NCI-H69 (cell line): ENCODE data around the gene TSC1.
A peak's percentile ranks its signal among the peaks of the same experiment; 100 is the strongest.

ENCODE experiments used
- DNase-seq: peaks from one replicate; lab custom pipeline; 2025; lab: John Stamatoyannopoulos, UW

Gene TSC1

DNA sequence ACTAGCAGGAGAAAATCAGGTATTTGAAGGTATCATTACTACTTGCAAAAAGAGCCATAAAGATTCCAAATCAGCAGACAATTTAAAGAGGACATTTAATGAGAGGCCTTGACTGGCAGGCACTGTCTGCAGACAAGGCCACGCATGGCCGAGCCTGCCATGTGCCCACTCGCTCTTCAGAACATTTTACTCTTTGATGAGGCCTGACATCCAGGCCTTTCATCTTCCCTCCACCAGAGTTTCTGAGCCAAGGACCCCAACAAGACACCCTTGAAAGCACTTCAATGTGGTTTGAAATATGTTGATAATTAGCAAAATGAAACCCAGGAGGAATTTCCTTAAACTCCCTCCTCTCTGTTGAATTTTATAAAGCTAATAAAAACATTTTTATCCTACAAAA, 82.8 kb downstream of the TSC1 start:
- no peak for DNase-seq

DNA sequence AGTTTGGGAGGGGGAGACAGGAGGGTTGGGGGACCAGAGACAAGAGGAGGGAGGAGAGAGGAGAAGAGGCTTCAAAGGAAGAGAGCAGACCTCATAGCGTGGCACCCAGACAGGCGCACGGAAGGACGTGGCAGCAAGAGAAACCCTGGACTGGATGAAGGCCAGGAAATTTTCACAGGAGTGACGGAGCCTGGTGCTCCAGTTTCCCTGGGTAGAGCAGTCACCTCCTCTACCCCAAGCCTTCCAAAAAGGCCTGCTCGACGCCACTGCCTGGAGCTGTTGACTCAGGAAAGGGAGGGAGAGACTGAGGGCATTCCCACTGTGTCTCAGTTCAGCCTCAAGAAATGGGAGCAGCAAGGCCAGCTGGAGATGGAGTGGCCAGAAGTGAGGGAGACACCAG, 85.7 kb downstream of the TSC1 start:
- no peak for DNase-seq

DNA sequence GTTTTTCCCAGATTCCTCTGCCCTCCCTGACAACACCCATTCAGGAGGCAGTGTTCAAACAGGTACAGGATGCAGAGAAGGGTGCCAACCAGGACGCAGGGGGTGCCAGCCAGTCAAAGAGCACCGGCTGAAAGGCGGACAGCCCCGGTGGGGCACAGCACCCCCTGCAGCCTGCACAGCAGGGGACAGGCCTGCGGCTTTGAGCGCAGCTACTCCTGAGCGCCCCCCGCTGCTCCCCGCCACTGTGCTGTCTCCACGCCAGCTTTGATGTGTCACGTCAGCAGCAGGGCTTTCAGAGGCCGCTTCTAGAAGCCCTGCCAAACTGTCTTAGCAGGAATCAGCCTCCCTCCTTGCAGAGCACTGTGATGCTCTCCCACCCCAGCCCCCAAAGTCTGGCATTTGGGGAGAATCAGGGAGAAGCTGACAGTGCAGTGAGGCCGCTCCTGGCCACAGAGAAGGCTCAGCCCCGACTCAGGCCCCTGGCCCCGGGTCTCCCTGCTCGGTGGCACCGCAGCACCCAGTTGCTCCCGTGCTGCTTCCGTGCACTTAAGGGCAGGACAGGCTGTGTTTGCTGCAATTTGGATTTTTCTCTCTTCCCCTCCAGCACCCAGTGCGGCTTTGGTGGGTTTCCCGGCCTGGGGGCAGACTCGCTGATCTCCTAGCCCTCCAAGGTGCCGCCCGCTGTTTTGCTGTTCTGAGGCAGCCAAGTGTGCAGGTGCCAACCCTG, 86.6 kb downstream of the TSC1 start:
- DNase-seq, result peak; percentile 69

DNA sequence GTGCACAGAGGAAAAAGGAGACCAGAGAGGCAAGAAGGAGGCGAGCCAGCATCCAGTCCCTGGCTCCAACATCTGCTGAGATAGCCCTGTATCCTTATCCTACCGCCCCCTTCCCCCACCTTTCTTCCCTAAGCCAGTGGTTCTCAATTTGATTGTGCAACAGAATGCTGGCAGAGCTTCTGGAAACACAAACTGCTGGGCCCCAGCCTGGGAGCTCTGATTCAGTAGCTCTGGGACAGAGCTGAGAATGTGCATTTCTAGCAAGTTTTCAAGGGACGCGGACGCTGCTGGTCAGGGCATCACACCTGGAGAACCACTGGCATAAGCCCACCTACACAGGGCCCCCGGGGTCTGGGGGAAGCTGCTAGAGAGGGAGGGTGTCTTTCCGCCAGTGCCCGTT, 87.4 kb downstream of the TSC1 start:
- no peak for DNase-seq

DNA sequence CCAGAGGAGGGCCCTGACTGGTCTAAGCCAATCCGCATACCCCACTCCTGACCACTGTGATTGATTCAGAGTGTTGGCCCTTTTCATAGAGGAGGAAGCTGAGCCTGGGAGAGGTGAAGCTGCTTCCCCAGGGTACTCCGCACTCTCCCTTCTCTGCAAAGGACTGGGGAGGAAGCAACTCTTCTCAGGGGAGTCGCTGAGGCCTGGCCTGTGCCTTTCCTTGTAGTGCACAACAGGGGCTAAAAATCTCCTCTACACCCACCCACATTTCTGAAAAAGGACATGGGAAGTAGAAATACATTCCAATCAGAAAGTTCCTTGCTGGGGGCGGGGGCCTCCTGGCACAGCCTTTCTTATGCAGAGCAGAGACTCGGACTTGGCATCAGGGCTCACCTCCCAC, 88.5 kb downstream of the TSC1 start:
- DNase-seq, result no peak

DNA sequence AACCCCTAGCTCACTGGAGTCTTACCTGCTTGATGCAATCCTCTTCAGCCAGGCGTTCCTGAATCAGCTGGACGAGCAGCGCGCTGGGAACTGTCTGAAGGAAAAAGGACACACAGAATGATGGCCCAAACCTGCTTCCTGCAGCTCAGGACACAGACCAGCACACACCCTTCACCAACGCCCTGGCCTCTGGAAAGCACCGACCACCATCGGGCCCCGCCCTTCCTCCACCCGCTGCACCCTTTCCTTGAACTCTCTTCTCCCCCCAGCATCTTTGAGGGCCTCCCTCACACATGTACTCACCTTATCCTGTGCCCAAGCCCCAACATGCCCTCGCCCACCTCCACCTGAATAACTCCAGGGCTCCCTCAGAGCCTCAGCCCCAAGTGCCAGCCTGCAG, 89.6 kb downstream of the TSC1 start:
- no peak for DNase-seq

DNA sequence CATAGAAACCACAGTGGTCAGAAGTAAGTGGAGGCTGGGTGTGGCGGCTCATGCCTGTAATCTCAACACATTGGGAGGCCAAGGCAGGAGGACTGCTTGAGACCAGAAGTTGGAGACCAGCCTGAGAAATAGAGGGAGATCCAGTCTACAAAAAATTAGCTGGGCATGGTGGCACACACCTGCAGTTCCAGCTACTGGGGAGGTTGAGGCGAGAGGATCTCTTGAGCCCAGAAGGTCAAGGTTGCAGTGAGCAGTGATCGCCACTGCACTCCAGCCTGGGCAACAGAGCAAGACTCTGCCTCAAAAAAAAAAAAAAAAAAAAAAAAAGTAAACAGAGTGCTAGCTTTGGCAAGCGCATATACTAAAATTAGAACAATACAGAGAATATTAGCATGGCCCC, 90.9 kb downstream of the TSC1 start:
- DNase-seq, result no peak

DNA sequence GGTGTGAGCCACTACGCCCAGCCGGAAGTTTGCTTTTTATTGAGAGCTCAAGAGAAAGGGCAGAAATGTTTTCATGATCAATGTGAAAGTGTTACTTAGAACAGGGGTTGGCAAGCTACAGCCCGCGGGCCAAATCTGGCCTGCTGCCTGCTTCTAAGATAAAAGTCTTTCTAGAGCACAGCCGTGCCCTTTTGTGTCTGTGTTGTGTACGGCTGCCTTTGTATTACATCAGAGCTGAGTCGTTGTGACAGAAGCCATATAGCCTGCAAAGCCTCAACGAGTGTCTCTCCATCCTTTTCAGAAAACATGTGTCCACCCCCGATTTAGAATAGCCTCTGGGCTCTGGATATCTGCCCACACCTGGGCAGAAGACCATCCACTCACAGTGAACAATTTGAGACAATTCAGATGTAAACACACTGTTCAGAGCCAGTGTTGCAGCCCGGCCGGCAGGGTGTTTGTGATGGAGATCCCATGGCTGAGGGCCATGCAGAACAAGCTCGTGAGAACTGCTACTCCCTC, 95.2 kb downstream of the TSC1 start:
- DNase-seq, result peak; percentile 59

DNA sequence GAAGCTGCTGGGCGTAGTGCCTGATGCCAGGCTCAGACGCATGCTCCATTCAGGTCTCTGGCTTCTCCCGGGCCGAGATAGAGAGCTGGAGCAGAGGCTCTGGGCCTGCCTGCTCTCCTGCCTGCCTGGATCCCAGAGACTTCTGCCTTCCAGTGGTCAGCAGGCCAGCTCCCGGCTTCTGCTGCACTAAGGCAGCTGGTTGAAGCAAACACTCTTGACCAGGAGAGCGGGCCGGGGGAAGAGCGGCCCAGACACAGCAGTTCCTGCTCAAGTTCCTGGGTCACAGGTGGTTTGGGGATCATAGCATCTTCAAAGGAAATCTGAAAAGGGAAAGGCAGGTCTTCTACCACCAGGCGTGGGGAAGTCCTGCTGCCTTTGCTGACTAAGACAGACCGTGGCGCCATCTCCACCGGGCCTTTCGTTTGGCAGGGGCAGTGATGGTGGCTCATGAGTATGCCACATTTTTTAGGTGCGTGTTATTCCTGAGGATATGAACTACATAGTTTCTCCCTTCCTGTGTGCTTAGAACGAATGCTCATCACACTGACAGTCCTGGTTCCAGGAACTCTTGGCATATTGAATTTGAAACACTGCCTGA, 97.4 kb downstream of the TSC1 start:
- DNase-seq, result no peak

DNA sequence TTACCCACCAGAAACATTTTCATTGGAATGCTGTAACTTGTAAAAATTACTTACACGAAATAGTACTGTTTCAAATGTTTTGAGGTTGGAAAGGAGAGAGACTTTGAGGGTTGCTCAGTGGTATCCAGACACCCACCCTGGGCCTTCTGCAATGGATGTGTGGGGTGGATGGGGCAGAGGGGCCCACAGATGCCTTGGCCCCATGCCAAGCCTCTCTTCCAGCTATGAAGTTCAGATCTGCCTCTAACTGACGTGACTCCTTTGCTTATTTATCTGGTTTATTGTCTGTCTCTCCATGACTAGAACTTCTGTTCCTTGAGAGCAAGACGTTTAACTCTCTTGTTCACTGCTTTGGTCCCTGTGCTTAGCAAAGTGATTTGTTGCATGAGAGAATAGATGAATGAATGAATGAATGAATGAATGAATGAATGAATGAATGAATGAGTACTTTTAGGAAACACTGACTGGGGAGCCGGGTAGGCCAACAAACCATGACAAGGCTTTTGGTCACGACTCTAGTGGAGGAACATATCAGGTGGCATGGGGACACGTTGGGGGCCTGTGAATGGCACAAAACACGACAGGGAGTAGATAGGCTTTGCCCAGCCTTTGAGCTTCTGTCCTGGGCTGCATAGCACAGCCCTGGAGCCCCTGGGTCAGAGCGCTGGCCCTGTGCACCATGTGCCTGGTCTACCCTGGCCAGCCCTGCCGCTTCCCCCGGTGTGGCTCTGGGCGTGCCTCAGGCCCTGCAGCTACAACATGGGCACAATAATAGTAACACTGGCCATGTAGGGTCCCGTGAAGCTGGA, 98.1 kb downstream of the TSC1 start:
- DNase-seq, result no peak

DNA sequence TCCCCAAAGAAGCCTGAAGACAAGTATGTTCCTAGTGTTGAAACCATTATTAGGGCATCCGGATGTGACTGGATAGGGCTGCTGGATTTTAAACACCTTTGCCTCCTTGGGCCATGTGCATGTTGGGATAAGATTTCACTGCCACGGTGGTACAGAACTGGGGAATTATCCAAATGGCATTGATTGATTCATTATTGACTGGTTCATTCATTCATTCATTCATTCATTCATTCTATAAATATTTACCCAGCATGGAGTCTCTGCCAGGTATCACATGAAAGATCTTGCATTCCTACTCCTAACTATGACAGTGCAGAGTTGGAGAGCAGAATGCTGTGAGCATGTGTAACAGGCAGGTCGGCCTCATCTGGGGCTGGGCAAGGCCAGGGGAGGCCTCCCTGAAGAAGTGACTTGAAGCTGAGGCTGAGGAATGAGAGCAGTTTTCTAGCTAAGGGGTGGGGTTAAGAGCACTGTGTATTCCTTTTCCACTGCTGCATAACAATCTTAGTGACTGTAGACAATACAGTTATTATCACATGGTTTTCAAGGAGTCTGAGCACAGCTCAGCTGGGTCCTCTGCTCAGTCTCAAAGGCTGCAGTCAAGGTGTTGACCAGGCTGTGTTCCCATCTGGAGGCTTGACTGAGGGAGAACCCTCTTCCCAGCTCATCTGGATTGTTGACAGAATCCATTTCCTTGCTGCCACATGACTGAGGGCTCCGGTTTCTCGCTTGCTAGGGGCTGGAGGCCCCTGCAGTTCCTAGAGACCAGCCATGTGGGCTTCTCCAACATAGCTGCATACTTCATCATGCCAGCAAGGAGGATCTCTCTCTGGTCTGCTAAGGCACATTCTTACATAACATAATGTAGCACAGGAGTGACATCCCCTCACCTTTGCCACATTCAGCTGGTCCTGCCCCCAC, 102.0 kb downstream of the TSC1 start:
- no peak for DNase-seq
